SHP77 (cell line): Measurements from ENCODE around the gene OSMR.
A peak's percentile ranks its signal among the peaks of the same experiment; 100 is the strongest.

ENCODE experiments used
- DNase-seq, 2 experiments: peaks; one replicate each; lab custom pipeline; 2025; lab: John Stamatoyannopoulos, UW

The OSMR gene

DNA sequence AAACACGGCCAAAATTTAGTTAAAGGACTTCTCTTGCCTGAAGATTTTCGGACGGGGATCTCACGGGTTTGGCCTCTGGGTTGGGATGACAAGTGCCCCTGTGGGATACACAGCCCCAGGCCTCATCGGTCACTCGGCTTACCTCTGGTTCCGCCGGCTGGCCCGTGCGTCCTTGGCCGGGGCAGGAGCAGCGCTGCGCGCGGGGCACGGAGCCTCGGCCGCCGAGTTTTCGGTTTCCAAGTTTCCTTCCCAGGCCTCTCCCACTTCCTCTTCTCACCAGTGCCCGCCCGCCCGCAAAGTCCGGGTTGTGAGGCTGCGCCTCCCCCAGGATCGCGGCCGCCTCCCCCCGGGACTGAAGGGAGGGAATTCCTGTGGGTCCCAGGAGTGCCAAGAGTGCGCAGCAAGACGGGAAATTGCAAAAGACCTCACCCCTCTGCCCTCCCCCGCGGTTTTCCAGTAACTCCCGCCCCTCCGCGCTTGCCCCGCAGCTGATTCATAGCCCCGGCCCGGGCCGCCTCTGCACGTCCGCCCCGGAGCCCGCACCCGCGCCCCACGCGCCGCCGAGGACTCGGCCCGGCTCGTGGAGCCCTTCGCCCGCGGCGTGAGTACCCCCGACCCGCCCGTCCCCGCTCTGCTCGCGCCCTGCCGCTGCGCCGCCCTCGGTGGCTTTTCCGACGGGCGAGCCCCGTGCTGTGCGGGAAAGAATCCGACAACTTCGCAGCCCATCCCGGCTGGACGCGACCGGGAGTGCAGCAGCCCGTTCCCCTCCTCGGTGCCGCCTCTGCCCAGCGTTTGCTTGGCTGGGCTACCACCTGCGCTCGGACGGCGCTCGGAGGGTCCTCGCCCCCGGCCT is at the start of gene OSMR:
TSS of gene OSMR (plus strand) at position 487 of the 853 bp plus-strand sequence. CDS start 23,033 bp downstream, outside the sequence.
- DNase-seq: no peak

DNA sequence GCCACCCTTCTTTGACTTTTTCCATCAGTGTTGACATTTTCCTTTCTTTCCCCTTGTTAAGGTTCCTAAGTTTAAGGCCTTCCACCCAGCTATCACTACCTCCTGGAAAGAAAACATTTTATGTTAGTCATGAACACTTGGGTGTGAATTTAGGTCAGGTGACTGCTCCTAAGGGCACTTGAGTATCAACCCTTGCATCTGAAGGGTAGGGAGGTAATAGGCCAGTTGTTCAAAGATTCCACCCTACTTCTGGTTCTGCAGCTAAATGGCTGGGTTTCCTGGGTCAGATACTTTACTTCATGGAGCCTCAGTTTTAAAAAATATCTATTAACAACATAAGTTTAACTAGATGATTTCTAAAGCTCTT is 49.1 kb upstream of the OSMR start:
- DNase-seq: no peak

DNA sequence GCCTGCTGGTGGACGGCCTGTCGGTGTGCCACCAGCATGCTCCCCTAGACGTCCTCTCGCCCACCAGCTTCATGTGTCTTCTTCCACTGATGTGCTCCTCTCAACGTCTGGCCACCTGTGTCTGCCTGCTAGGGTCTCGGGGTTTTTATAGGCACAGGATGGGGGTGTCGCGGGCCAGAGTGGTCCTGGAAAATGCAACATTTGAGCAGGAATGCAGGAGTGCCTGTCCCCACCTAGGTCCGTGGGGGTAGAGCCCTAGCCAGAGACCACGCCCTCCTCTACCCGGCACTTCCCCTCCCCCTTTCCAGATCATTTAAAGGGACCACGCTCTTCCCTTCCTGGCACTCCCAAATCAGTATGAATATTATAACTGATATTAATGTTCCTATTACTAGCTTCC is 48.0 kb upstream of the OSMR start:
- no peak for DNase-seq

DNA sequence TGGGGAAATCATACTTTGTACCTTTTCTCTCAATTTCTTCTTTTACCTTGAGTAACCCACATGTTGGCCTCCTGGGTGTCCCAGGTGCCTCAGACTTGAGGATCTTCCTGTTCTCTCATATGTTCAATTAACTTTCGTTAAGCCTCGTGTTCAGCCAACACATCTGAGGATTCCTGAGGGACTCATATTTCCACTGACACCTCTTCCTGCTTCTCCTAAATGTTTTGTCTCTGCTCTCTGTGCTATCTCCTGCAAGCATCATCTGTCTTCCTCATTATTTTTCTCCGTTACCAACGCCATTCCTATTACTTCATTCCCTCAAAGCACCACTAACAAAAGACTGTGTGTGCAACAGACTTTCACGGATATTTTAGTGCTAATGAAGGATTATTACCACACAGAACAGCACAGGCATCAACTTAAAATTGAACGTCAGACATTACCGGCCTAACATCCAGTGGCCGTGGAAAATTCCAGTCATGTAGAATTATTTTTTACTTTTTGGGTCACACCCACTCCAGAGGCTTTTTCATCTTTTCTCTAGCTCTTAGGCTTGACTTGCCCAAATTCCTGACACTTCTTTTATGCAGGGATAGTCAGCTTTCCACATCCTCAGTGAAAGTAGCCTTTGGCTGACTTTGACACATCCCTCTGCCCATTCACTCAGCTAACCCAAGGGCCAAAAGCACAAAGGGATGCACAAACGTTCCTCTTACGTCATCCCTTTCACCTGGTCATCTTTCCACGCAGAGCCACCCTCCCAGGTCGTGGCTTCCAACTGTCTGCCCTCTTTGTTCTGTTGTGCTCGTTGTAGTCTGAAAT is 46.0 kb upstream of the OSMR start:
- DNase-seq: no peak

- no peak for DNase-seq
These were observed 45.3 kb upstream of the OSMR start for GRCh38 chr5:38800515-38800914.

GRCh38 chr5:38802125-38802524 is 43.7 kb upstream of the OSMR start:
- DNase-seq: no peak

GRCh38 chr5:38803246-38803645 is 42.6 kb upstream of the OSMR start:
- no peak for DNase-seq

GRCh38 chr5:38806775-38807258 is 39.0 kb upstream of the OSMR start:
- no peak for DNase-seq

DNA sequence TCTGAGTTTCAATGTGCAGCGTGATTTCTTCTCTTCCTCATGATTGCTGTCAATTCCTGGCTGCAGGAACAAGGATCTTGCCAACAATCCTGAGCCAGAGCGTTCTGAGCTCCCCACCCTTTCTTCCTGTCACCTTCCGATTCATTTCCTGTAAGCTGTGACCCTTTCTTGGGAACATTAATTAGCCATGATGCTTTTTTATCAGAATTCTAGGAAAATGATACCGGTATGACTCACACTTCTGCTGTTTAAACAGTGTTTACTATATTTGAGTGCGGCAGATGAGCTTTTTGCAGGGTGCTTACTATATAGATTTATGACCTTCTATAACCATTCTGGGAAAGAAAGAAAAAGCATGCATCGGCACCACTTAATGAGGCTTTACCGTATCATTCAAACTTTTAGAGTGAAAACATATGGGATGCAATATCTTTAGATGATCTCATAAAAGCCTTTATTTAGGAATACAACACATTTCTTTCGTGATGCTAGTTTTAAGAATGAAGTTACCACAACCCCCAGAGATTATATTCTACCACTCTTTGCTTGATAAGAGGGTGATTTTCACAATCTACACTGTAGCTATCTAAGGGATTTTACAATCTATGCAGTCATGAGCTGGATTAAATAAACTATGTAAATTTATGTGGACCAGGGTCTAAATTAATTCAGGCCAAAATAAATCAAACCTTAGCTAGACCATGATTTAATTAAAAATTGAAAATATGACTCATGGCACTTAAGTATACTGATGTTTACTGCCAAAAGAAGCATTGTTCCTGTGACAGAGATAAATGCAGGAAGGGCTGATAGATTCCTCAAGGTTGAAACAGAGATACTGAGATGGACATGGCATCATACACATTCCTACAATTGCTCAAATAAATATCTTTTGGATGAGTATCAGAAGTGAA is 38.0 kb upstream of the OSMR start:
- DNase-seq: peak; percentile 70 to 73

DNA sequence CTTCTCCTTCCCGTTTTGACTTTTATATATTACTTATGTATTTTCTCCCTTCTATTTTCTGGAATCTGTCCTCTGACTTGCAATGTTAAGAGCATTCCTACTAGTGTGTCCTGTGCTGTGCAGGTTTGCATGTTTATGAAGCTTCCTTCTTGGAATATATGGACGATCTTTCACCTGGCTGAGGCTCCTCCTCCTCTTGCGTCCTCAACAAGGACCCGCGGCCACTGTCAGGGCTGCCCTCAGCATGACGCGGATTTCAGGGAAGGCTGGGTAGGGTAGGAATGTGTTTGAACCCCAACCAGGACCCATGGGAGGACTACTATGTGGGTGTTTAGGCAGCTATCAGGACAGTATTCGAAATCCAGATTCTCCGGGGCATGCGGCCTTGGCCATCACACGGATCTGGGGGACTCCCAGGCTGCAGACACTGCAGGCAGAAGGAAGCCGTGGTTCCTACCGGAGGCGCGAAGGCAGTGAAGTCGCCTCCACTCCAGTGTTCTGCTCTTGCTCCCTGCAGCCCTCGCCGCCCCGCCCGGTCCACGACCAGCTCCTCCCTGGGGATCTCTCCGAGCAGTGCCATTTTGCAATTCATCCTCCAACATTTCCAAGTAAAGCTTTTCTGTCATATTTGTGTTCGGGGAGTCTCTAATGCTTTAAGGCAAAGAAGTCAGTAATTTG is 37.0 kb upstream of the OSMR start:
- no peak for DNase-seq

GRCh38 chr5:38809388-38810359 is 36.1 kb upstream of the OSMR start:
- peak; percentile 85 to 90 for DNase-seq

GRCh38 chr5:38814879-38815278 is 30.9 kb upstream of the OSMR start:
- DNase-seq: no peak

GRCh38 chr5:38816083-38817030 is 29.5 kb upstream of the OSMR start:
- no peak for DNase-seq

DNA sequence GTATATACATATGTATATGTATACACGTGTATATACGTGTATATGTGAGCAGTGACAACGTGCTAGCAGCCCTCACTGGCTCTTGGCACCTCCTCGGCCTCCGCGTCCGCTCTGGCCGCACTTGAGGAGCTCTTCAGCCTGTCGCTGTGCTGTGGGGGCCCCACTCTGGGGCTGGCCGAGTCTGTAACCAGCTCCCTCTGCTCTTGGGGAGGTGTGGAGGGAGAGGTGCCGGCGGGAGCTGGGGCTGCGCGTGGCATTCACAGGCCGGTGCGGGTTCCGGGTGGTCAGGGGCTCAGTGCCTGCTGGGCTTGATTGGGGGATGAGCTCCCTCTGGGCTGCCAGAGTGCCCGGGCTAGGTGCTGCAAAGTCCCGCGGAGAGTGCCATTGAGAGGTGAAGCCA is 24.1 kb upstream of the OSMR start:
- DNase-seq: no peak

DNA sequence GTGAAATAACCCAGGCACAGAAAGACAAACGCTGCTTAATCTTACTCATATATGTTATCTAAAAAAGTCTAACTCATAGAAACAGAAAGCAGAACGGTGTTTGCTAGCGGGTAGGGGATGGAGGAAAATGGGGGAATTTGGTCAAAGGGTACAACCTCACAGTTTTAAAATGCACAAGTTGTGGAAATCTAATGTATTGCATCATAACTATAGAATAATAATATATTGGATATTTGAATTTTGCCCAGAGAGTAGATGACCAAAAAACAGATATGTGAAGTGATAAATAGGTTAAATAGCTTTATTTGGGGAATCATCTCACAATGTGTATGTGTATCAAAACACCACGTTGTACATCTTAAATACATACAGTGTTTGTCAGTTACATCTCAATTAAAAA is 22.3 kb upstream of the OSMR start:
- DNase-seq: no peak

GRCh38 chr5:38824821-38825220 is 21.0 kb upstream of the OSMR start:
- DNase-seq: no peak

DNA sequence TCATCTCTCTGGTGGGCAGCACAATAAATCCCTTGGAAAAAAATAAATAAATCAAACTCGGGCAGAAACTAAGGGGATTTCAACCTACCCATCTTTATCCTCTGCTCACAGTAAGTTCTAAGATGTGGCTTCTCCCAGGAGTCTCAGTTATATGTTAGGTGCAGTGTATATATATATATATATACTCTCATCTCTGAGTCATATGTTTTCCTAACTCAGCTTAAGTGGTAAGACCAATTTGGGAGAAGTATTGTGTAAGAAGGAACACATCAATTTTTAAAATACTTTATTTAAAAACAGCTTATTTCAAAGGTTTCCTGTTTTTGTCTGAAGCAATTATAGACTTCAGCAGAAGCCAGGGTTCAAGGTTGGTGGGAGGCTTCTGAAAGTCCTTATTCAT is 20.3 kb upstream of the OSMR start:
- DNase-seq: no peak

GRCh38 chr5:38827525-38827924 is 18.3 kb upstream of the OSMR start:
- DNase-seq: no peak

DNA sequence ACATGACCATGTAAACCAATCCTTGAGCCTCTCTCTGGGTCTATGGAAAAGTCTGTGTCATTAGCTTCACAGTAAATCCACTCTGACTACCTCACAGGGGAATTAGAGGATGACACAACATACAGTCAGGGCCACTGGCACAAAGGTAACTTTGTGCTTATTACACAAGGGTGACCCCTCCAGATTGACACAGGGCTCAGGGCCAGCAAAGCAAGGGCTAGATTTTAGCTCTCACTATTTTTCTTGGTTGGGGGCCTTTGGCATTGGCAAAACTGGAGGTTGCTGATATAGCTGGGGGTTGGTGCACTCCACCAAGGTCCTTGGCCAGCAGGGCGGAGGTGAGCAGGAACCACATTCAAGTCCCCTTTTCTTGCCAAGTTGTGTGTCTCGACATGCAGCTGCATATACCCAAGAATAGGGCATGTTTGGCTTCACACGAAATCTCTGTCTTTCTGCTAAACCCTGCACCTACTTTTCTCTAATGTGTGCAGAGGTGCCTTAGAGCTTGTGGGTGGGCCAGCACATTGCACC is 15.2 kb upstream of the OSMR start:
- DNase-seq: no peak
